Measurements from ENCODE around the gene PADI6. TPM values are rescaled to one million over a fixed set of nuclear protein-coding genes. Genes with fewer than 3 reads are reported as not detected.

PADI6 gene
- total and polyA plus RNA-seq, 2 donors (not counting 1 experiment from before 2014, with no cell fraction given) = 0.04 TPM; not detected in 1

DNA sequence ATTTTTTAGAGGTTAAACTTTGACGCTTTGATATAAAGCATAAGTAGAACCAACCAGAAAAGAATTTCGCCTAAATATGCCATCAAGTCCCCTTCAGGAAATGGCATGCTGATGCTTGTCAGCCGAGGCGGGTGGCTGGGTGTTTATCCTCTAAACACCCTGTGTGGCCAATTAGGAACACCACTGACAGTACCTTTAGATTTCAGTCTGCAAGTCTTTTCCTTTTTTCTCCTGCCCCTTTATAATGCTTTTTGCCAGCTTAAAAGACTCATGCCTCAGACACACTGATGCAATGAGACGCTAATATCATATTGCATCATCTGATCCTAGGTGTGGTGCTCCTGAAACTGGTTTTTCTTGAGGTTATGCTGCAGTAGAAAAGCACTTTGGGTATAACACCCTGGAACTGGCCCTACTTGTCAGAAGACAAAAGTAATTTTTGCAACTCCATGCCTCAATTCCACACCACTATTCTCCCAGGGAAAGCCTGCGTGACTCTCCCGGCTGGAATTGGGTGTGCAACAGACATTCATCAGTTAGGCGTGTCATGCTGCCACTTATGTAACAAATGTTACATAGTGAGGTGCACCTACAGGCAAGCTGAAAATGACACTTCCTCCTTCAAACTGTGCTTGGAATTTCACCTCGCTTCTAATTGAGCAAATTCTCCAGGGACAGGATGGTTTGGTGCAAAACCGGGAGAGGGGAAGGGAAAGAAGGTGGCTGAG, 69.4 kb downstream of the PADI6 start:
- ATAC-seq (ENCODE audit: low read depth) (no peak), DNase-seq (no peak)
- peaks cover 0 to 12% (median 3%) of the 10 kb centered on the region in 4 experiments for H3K27me3 ChIP-seq (replicated peaks in 1 of 4; ENCODE audit: control extremely low read depth in 1 of 4, control insufficient read depth in 3 of 4, insufficient read depth in 4 of 4, low read length in 3 of 4)
- Mint-ChIP-seq H3K27me3 (peaks cover 18% of the 10 kb centered on the region), H3K9me3 (ENCODE audit: insufficient read depth) (no peaks in the 10 kb centered on the region), H3K4me1 (peaks cover 13% of the 10 kb centered on the region), H3K4me3 (no peak overlapping the region), H3K27ac (no peak overlapping the region)
- ChIA-PET POLR2A (no interaction called here), CTCF (interaction anchor here (0.8 to 1.6 kb wide), 3 partner anchors 10 to 23 kb away, joined by 3 to 4 read pairs (median 3); no protein-coding TSS in a partner anchor)
- no peak overlapping the region for H2AFZ ChIP-seq (ENCODE audit: insufficient read depth, low read depth, low read length, poor library complexity, severe bottlenecking)
- intact Hi-C loops (cut with micrococcal nuclease) = no loop called here
- H3K4me2 ChIP-seq (replicated peaks; ENCODE audit: low read depth, low read length, poor library complexity, severe bottlenecking) = no peak overlapping the region
- H4K20me1 ChIP-seq (ENCODE audit: control insufficient read depth, insufficient read depth, low read length, poor library complexity, severe bottlenecking) = peaks cover 24% of the 10 kb centered on the region
- H3K9me3 ChIP-seq (ENCODE audit: control extremely low read depth in 1 of 3, control insufficient read depth in 2 of 3, insufficient read depth in 1 of 3, low read length in 2 of 3) = no peaks in the 10 kb centered on the region
- peaks cover 15 to 17% of the 10 kb centered on the region in 2 donors for H3K4me1 ChIP-seq (ENCODE audit: control insufficient read depth in 2 of 2, insufficient read depth in 2 of 2, low read length in 2 of 2)
- no peaks in the 10 kb centered on the region for H3K36me3 ChIP-seq (replicated peaks in 1 of 2; ENCODE audit: control extremely low read depth in 1 of 2, control insufficient read depth in 1 of 2, extremely low read depth in 1 of 2, insufficient read depth in 2 of 2, low read length in 1 of 2)
- 54% methylated on average over 6 of the region's 10 CpGs for WGBS (ENCODE audit: insufficient coverage)
- no peak overlapping the region for H3K27ac ChIP-seq (ENCODE audit: low read length in 2 of 2)
- H3K9ac ChIP-seq (ENCODE audit: low read length) = no peak overlapping the region
- TF ChIP-seq EZH2 (IDR thresholded peaks at IDR 0.05; ENCODE audit: borderline replicate concordance, insufficient read depth, low read depth, low read length, poor library complexity, severe bottlenecking) = no peak
- TF ChIP-seq, protein P1, sequence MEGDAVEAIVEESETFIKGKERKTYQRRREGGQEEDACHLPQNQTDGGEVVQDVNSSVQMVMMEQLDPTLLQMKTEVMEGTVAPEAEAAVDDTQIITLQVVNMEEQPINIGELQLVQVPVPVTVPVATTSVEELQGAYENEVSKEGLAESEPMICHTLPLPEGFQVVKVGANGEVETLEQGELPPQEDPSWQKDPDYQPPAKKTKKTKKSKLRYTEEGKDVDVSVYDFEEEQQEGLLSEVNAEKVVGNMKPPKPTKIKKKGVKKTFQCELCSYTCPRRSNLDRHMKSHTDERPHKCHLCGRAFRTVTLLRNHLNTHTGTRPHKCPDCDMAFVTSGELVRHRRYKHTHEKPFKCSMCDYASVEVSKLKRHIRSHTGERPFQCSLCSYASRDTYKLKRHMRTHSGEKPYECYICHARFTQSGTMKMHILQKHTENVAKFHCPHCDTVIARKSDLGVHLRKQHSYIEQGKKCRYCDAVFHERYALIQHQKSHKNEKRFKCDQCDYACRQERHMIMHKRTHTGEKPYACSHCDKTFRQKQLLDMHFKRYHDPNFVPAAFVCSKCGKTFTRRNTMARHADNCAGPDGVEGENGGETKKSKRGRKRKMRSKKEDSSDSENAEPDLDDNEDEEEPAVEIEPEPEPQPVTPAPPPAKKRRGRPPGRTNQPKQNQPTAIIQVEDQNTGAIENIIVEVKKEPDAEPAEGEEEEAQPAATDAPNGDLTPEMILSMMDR (IDR thresholded peaks at IDR 0.05) = no peak
- H3K79me2 ChIP-seq (ENCODE audit: control insufficient read depth, insufficient read depth, low read length) = peaks cover 17% of the 10 kb centered on the region
- no peak overlapping the region for H3K4me3 ChIP-seq (ENCODE audit: control extremely low read depth in 1 of 5, extremely low read depth in 1 of 5, insufficient read depth in 1 of 5, low read depth in 2 of 5, low read length in 4 of 5)

DNA sequence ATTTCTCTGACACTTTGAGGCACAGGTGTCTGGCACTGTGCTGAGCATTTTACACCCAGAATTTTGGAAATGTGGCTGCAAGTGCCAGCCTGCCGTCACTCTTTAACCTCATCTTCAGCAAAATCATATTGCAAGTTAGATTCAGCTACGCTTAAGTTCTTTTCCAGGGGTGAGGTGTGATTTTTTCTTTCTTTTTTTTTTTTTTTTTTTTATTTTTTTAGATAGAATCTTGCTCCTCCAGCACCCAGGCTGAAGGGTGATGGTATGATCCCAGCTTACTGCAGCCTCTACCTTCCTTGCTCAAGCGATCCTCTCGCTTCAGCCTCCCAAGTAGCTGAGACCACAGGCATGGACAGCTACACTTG, 70.0 kb downstream of the PADI6 start:
- Histone ChIP-seq H3K4me2 (replicated peaks; ENCODE audit: low read depth, low read length, poor library complexity, severe bottlenecking) (no peak overlapping the region), H3K4me1 (ENCODE audit: control insufficient read depth in 2 of 2, insufficient read depth in 2 of 2, low read length in 2 of 2) (peaks cover 10 to 12% of the 10 kb centered on the region in 2 donors), H3K9ac (ENCODE audit: low read length) (no peak overlapping the region), H3K4me3 (ENCODE audit: control extremely low read depth in 1 of 5, extremely low read depth in 1 of 5, insufficient read depth in 1 of 5, low read depth in 2 of 5, low read length in 4 of 5) (no peak overlapping the region), H3K36me3 (replicated peaks in 1 of 2; ENCODE audit: control extremely low read depth in 1 of 2, control insufficient read depth in 1 of 2, extremely low read depth in 1 of 2, insufficient read depth in 2 of 2, low read length in 1 of 2) (no peaks in the 10 kb centered on the region), H3K79me2 (ENCODE audit: control insufficient read depth, insufficient read depth, low read length) (peaks cover 11% of the 10 kb centered on the region), H4K20me1 (ENCODE audit: control insufficient read depth, insufficient read depth, low read length, poor library complexity, severe bottlenecking) (peaks cover 19% of the 10 kb centered on the region), H3K27ac (ENCODE audit: low read length in 2 of 2) (no peak overlapping the region), H3K9me3 (ENCODE audit: control extremely low read depth in 1 of 3, control insufficient read depth in 2 of 3, insufficient read depth in 1 of 3, low read length in 2 of 3) (no peaks in the 10 kb centered on the region), H3K27me3 (replicated peaks in 1 of 4; ENCODE audit: control extremely low read depth in 1 of 4, control insufficient read depth in 3 of 4, insufficient read depth in 4 of 4, low read length in 3 of 4) (peaks cover 0 to 12% (median 3%) of the 10 kb centered on the region in 4 experiments), H2AFZ (ENCODE audit: insufficient read depth, low read depth, low read length, poor library complexity, severe bottlenecking) (no peak overlapping the region)
- H3K4me1 Mint-ChIP-seq = peaks cover 7% of the 10 kb centered on the region
- intact Hi-C loops (cut with micrococcal nuclease) = no loop called here
- DNase-seq (no peak), ATAC-seq (ENCODE audit: low read depth) (no peak)
- peaks cover 18% of the 10 kb centered on the region for H3K27me3 Mint-ChIP-seq
- no peak overlapping the region for H3K4me3 Mint-ChIP-seq
- TF ChIP-seq EZH2 (IDR thresholded peaks at IDR 0.05; ENCODE audit: borderline replicate concordance, insufficient read depth, low read depth, low read length, poor library complexity, severe bottlenecking) = no peak
- TF ChIP-seq, protein P1 (IDR thresholded peaks at IDR 0.05) = no peak
- CTCF ChIA-PET = interaction anchor here (0.8 to 1.6 kb wide), 3 partner anchors 11 to 212 kb away, joined by 3 to 4 read pairs (median 4); no protein-coding TSS in a partner anchor
- H3K27ac Mint-ChIP-seq = no peak overlapping the region
- POLR2A ChIA-PET = no interaction called here
- H3K9me3 Mint-ChIP-seq (ENCODE audit: insufficient read depth) = no peaks in the 10 kb centered on the region
- 90% methylated on average over 2 of the region's 4 CpGs for WGBS (ENCODE audit: insufficient coverage)

Data from B cell (primary cell).